ENCODE results near the gene RNF181.
"Not testable (repeated sequence)": the region's sequence is repeated elsewhere in the genome, so short reads cannot be mapped to it uniquely, and the experiment has no call there.

The RNF181 gene

DNA sequence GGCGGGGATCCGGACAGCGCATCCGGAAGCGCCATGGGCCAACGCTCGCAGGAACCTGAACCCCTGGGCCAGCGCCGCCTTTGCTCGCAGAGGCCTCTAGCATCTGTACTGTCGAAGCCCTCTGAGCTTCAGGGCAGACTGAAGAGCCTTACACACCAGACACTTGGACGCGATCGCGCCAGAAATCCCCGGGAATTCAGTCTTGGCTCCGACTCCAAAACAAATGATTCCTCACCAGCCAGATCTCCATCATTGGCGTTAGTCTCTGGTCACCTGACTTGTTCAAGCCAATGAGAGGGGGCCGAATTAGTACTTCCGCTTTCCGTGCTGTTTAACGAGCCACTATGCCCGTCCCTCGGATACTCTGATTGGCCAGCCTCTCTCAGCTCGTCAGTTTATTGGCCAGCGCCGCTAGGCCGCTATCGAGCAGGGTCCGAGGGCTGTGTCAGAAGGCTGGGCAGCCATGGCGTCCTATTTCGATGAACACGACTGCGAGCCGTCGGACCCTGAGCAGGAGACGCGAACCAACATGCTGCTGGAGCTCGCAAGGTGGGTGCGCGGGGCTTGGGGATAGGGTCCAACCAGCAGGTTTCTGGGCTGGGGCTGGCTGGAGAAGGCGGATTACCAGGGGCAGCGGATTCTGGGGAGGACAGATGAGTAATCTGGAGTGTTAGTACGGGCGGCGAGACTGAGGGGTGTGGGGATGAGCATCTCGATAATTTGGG lies at the start of gene RNF181:
Gene RNF181, plus strand, starts transcription at position 445 of the 725 bp plus-strand sequence. Its CDS starts 19 bp downstream, at position 464.
- DNase-seq (ENCODE audit: low spot score), result peak; percentile 97

DNA sequence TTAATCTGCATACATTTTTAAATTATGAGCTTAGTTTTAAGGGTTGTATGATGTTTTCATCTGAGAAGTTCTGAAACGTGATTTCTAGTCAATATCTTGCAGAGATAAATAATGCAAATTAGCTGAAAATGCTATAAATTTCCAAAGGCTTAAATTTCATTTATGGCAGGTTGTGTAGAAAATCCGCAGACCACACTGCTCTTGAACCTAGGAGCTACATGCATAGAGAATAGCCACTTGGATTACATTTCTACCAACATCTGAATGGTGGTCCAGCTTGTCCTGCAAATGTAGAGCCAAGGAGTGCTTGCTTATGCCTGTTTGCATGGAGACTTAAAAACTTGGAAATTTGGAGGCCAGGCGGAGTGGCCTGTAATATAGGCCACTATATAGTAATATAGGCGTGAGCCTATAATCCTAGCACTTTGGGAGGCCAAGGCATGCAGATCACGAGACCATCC lies 49.7 kb upstream of the RNF181 start:
- DNase-seq (ENCODE audit: low spot score), result no peak

- no peak for DNase-seq (ENCODE audit: low spot score)
Measured at GRCh38 chr2:85547089-85547858, 48.3 kb upstream of the RNF181 start.

DNA sequence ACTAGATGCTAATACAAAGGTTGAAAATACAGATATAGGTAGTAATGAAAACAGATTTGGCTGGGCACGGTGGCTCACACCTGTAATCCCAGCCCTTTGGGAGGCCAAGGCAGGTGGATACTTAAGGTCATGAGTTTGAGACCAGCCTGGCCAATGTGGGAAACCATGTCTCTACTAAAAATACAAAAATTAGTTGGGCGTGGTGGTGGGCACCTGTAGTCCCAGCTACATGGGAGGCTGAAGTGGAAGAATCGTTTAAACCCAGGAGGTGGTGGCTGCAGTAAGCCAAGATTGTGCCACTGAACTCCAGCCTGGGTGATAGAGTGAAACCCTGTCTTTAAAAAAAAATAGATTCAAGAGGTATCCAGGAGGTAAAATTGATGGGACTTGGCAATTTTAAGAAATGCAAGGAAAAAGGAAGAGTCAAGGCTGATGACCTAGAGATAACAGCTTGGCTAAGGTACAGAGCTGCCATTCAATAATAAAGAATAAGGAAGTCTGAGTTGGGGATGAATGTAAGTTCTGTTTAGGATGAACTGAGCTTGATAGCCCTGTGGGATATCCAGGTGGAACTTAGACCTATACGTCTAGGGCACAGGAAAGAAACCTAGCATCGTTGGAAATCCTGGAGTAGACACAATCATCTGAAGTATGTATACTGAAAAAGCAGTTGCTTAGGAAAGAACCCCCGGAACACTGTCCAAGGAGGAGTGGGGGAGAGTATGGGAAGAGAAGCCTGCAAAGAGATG lies 47.5 kb upstream of the RNF181 start:
- DNase-seq (ENCODE audit: low spot score), result no peak

DNA sequence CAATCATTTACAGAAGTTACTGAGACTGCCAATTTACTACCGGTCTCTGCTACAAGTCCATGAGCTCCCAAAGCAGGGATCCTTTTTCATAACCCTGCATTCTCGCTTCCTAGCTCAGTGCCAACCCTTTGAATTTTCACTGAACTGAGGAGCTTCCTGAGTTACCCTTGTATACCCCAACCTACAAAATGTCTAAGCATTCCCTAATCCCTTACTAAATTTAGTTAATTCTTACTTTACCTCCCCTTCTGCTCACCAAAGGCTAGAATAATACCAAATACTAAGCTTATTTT lies 47.0 kb upstream of the RNF181 start:
- no peak for DNase-seq (ENCODE audit: low spot score)

DNA sequence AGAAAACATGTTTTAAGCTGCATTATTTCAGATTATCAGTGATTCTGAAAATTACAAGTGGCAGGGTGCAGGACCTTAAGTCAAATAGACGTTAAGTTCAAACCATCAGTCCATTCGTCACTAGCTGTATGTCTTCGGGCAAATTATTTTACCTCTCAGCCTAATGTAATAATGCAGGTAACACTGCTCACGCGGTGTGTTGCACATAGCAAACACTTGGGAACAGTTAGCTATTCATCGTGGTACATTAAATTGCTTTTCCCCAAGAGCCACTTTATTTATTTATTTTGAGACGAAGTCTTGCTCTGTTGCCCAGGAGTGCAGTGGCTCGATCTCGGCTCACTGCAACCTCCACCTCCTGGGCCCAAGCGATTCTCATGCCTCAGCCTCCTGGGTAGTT lies 46.5 kb upstream of the RNF181 start:
- DNase-seq (ENCODE audit: low spot score), result no peak

GRCh38 chr2:85549826-85550225 lies 45.7 kb upstream of the RNF181 start:
- DNase-seq (ENCODE audit: low spot score), result no peak

GRCh38 chr2:85550486-85550885 lies 45.1 kb upstream of the RNF181 start:
- no peak for DNase-seq (ENCODE audit: low spot score)

DNA sequence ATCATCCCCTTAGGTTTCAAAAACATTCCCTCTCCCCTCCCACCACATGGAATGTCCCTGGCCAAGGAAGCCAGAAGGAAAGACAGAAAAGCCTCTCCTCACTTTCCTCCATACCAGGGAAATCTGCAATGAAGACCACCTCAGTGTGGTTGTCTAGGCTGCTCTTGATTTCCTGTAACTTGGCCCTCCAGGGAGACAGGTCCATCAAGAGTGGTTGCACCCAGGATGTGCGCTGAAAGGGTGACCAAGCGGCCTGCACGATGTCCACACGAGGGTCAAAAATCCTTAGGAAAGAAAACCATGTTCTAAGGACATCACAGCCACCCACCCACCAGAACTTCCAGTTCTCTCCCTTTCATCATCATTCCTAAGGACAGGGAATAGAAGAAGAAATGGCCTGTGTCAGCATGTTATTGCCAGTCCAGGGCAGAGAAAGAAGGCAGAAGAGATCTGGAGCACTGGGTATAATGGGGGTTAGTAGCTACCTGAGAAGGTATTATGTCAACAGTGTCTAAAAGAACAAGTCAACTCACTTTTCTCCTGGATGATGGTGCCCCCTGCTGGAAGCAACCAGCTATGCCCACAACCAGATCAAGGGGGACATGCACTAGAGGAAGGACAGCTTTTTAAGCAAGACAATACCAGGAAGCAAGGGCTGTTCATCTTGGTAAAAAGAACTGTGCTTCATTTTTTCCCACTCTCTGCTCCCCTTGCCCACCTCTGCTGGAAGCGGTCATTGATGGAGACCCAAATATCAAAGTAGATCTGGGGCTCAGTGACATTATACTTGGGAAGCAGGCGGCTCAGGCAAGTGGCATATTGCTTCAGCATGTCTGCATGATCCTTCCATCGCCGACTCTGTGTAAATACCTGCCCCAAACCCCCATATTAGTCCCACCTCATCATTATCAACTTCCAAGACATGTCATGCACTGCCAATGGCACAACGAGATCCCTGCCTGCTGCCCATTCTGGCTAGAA lies 43.6 kb upstream of the RNF181 start:
- DNase-seq (ENCODE audit: low spot score), result peak; percentile 77

DNA sequence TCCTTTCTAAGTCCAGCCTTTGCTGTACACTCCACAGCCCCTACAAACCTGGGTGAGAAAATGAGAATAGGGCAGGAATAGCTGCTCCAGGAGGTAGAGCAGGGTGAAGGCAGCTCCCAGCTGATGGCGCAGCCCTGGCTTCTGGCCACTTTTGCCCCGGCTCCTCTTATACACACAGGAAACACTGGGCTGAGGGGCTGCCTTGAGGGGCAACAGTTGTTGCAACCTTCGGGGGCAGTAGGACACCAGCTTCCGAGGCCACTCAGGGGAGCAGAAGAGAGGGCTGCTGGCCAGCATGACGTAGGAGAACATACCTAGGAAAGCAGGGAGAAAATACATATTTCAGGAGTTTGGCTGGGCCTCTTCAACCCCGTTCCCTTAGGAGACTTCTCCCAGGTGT lies 42.4 kb upstream of the RNF181 start:
- no peak for DNase-seq (ENCODE audit: low spot score)

DNA sequence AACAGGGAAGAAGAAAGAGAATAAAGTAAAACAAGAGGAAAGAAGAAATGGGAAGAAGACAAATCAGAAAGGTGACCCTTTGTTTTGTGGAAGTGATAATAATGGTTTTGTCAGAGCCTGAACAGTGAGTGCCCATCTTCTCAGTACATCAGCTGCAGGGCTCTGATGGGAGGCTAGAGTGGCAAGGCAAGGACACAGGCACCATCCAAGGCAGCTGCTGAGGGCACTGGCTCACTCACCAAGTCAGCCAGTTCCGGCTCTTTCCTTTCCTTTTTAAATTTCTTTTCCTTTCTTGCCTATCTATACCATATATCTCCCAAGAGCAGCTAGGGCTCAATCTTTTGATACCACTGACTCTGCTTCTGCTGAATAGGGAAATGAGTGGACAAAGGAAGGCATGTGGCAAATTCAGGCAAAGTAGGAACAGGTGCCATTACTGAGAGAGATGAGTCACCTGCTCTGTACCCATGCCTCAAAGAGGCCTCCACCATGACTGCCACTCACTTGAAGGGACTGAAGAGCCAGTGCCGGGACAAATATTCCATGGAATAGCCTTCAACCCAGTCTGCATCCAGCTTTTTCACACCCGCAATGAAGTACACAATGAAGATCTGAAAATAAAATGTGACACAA lies 40.4 kb upstream of the RNF181 start:
- DNase-seq (ENCODE audit: low spot score), result no peak

- DNase-seq (ENCODE audit: low spot score), result no peak
Measured at GRCh38 chr2:85557130-85557529, 38.4 kb upstream of the RNF181 start.

- DNase-seq (ENCODE audit: low spot score), result no peak
Measured at GRCh38 chr2:85558160-85558559, 37.4 kb upstream of the RNF181 start.

GRCh38 chr2:85560403-85560726 lies 35.2 kb upstream of the RNF181 start:
- DNase-seq (ENCODE audit: low spot score), result not testable (repeated sequence)

DNA sequence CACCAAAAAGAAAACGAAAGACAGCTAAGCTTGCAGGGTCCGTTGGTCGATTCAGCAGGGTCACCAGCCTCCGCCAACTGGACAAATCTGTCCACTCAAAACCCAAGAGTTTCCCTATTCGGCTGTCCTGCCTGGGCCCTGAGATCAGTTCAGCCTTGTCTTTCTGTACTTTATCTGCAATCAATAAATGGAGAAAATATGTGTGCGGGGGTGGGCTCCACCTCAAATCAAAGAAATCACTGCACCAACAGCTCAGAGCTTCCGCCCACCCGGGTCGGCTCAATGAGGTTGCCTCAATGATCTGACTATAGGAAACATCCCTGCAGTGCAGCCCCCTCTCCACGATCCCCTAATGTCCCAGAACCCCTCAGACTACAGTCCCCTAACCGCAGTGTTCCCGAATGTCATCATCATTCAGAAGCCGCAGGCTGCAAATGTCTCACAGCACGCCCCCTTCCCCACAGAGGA lies 34.7 kb upstream of the RNF181 start:
- DNase-seq (ENCODE audit: low spot score), result no peak

DNA sequence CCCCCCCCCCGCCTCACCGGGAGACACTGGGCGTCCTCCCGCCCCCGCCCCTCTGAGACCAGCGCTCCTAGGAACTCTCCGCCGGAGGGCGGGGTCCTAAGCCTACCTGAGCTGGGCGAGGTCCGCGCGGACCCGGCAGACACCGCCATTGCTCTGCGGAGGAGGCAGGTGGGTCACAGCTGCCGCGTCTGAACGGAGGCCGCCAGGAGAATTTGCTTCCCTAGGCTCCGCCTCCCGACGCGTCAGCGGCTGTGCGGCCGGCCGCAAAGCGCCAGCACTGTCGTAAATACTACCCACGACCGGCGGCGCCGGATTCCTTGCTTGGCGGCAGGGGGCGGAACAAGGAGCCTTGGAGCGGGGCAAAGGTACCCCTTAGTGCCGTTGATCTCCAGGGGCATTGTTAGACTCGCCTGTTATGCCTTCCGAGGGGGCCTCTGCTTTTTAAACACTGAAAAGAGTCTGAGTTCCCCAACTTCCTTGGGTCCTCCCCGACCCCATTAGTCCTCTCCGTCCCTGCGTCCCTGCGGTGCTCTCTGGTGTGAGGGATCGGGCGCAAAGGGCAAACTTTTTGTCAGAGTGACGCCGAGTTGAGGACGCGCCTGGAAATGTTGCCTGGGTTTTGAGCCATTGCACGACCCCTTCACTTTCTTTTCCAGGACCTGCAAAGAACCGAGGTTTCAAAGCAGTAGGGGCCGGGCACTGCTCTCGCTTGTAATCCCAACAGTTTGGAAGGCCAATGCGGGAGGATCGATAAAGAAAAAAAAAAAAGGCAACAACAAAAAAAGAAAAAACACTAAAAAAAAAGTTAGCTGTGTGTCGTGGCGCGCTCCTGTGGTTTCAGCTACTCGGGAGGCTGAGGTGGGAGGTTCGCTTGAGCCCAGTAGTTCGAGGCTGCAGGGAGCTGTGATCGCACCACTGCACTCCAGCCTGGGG lies 34.0 kb upstream of the RNF181 start, which contains the start of gene GGCX:
Gene GGCX, minus strand, starts transcription at position 214 of the 933 bp plus-strand sequence. Its CDS starts 65 bp downstream, at position 149.
- peak; percentile 85 for DNase-seq (ENCODE audit: low spot score)

DNA sequence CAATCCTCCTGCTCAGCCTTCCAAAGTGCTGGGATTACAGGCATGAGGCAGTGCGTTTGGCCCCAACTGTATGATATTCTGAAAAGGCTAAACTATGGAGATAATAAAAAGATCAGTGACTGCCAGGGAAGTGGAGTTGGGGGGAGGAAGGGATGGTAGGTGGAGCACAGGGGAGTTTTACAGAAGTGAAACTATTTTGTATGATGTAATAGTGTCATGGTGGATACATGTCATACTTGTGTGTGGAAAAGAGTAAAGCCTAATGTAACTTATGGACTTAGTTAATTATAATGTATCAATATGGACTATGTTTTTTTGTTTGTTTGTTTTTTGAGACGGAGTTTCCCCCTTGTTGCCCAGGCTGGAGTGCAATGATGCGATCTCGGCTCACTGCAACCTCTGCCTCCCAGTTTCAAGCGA lies 31.4 kb upstream of the RNF181 start:
- DNase-seq (ENCODE audit: low spot score), result no peak

DNA sequence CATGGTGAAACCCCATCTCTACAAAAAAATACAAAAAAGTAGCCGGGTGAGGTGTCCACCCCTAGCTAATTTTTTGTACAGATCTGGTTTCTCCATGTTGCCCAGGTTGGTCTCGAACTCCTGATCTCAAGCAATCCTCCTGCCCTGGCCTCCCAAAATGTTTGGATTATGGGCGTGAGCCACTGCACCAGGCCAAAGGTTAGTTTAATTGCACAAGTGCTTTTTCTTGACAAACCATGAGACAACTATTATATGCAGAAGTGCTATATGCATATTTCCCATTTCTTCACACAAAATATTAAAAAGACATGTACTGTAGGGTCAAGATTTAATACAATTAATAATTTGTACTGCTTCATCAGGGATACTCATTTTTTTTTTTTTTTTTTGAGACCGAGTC lies 29.3 kb upstream of the RNF181 start:
- no peak for DNase-seq (ENCODE audit: low spot score)

- DNase-seq (ENCODE audit: low spot score), result no peak
Measured at GRCh38 chr2:85575739-85576138, 19.8 kb upstream of the RNF181 start.

- no peak for DNase-seq (ENCODE audit: low spot score)
Measured at GRCh38 chr2:85577063-85577385, 18.5 kb upstream of the RNF181 start.
